ENCODE data around the gene VWA7.

DNA sequence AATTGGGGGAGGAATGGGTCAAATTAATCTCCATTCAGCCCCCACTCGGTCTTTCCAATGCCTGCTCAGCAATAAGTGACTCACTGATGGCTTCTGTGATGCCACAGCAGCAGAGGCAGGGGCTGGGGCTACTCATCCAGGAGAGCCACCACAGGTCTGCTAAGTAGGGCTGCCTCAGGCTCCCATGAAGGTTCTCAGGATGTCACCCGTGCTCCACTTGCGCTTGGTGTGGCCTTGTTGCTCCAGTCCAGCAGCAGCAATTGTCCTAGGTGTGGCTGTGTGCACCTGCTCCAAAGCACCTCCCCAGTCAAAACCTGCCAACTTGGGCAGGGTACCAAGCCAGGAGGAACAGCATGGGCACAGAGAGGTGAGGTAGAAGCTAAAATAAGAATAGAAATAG, 55.0 kb downstream of the VWA7 start:
- no peak for TF ChIP-seq ARNTL (CRISPR knock-in tag; IDR thresholded peaks at IDR 0.05; ENCODE audit: borderline replicate concordance, low read depth)
- TF ChIP-seq, protein P1, sequence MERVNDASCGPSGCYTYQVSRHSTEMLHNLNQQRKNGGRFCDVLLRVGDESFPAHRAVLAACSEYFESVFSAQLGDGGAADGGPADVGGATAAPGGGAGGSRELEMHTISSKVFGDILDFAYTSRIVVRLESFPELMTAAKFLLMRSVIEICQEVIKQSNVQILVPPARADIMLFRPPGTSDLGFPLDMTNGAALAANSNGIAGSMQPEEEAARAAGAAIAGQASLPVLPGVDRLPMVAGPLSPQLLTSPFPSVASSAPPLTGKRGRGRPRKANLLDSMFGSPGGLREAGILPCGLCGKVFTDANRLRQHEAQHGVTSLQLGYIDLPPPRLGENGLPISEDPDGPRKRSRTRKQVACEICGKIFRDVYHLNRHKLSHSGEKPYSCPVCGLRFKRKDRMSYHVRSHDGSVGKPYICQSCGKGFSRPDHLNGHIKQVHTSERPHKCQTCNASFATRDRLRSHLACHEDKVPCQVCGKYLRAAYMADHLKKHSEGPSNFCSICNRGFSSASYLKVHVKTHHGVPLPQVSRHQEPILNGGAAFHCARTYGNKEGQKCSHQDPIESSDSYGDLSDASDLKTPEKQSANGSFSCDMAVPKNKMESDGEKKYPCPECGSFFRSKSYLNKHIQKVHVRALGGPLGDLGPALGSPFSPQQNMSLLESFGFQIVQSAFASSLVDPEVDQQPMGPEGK (CRISPR knock-in tag; IDR thresholded peaks at IDR 0.05; ENCODE audit: borderline replicate concordance) = no peak
- TF ChIP-seq, protein P2, sequence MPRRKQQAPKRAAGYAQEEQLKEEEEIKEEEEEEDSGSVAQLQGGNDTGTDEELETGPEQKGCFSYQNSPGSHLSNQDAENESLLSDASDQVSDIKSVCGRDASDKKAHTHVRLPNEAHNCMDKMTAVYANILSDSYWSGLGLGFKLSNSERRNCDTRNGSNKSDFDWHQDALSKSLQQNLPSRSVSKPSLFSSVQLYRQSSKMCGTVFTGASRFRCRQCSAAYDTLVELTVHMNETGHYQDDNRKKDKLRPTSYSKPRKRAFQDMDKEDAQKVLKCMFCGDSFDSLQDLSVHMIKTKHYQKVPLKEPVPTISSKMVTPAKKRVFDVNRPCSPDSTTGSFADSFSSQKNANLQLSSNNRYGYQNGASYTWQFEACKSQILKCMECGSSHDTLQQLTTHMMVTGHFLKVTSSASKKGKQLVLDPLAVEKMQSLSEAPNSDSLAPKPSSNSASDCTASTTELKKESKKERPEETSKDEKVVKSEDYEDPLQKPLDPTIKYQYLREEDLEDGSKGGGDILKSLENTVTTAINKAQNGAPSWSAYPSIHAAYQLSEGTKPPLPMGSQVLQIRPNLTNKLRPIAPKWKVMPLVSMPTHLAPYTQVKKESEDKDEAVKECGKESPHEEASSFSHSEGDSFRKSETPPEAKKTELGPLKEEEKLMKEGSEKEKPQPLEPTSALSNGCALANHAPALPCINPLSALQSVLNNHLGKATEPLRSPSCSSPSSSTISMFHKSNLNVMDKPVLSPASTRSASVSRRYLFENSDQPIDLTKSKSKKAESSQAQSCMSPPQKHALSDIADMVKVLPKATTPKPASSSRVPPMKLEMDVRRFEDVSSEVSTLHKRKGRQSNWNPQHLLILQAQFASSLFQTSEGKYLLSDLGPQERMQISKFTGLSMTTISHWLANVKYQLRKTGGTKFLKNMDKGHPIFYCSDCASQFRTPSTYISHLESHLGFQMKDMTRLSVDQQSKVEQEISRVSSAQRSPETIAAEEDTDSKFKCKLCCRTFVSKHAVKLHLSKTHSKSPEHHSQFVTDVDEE (CRISPR knock-in tag; IDR thresholded peaks at IDR 0.05) = no peak
- TF ChIP-seq RARB (CRISPR knock-in tag; IDR thresholded peaks at IDR 0.05) = no peak
- no peak for TF ChIP-seq PPARA (CRISPR knock-in tag; IDR thresholded peaks at IDR 0.05; ENCODE audit: borderline replicate concordance)
- TF ChIP-seq TCF4 (CRISPR knock-in tag; IDR thresholded peaks at IDR 0.05; ENCODE audit: borderline replicate concordance) = no peak
- TF ChIP-seq TOX (CRISPR knock-in tag; IDR thresholded peaks at IDR 0.05; ENCODE audit: borderline replicate concordance) = no peak
- TF ChIP-seq, protein P3, sequence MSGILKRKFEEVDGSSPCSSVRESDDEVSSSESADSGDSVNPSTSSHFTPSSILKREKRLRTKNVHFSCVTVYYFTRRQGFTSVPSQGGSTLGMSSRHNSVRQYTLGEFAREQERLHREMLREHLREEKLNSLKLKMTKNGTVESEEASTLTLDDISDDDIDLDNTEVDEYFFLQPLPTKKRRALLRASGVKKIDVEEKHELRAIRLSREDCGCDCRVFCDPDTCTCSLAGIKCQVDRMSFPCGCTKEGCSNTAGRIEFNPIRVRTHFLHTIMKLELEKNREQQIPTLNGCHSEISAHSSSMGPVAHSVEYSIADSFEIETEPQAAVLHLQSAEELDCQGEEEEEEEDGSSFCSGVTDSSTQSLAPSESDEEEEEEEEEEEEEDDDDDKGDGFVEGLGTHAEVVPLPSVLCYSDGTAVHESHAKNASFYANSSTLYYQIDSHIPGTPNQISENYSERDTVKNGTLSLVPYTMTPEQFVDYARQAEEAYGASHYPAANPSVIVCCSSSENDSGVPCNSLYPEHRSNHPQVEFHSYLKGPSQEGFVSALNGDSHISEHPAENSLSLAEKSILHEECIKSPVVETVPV (CRISPR knock-in tag; IDR thresholded peaks at IDR 0.05) = no peak
- TF ChIP-seq ZNF8 (CRISPR knock-in tag; IDR thresholded peaks at IDR 0.05) = no peak
- TF ChIP-seq, protein P4, sequence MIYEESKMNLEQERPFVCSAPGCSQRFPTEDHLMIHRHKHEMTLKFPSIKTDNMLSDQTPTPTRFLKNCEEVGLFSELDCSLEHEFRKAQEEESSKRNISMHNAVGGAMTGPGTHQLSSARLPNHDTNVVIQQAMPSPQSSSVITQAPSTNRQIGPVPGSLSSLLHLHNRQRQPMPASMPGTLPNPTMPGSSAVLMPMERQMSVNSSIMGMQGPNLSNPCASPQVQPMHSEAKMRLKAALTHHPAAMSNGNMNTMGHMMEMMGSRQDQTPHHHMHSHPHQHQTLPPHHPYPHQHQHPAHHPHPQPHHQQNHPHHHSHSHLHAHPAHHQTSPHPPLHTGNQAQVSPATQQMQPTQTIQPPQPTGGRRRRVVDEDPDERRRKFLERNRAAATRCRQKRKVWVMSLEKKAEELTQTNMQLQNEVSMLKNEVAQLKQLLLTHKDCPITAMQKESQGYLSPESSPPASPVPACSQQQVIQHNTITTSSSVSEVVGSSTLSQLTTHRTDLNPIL (CRISPR knock-in tag; IDR thresholded peaks at IDR 0.05; ENCODE audit: low read depth) = no peak
- no peak for TF ChIP-seq OSR1 (CRISPR knock-in tag; IDR thresholded peaks at IDR 0.05)
- no peak for TF ChIP-seq ZNF565 (CRISPR knock-in tag; conservative IDR thresholded peaks at IDR 0.05; ENCODE audit: low read depth)

Data from SK-N-SH treated with all-trans-retinoic acid at 6 μM for 48 hours (cell line).